Upper lobe of left lung (tissue), 6 donors: ENCODE results near the gene SLFN13. TPM values are rescaled to one million over a fixed set of nuclear protein-coding genes. Genes with fewer than 3 reads are reported as not detected.
"Not testable (repeated sequence)": the region's sequence is repeated elsewhere in the genome, so short reads cannot be mapped to it uniquely, and the experiment has no call there.

ENCODE experiments used
- ATAC-seq, 2 donors: fragments of 200-7000 bp; cut with Tn5 transposase; one replicate each; pipeline ENCODE4 v1.9.1; 2022; ENCODE audit warnings: mild to moderate bottlenecking in 2 of 2, moderate library complexity in 2 of 2; ENCODE audit not compliant: low FRiP score in 2 of 2
- DNase-seq, 2 donors: peaks; one replicate each; pipeline ENCODE4 v3.0.0-alpha.2; 2019 to 2020
- H3K27ac ChIP-seq, 4 donors: fragments of 200-600 bp; sonication (generic); one replicate each; pipeline ENCODE4 v1.5.1; 2016 to 2019
- H3K27me3 ChIP-seq, 4 donors: fragments of 200-600 bp; sonication (generic); one replicate each; pipeline ENCODE4 v1.5.1; 2017 to 2019
- H3K36me3 ChIP-seq, 4 donors: fragments of 200-600 bp; sonication (generic); one replicate each; pipeline ENCODE4 v1.5.1; 2016 to 2019
- H3K4me1 ChIP-seq, 4 donors: fragments of 200-600 bp; sonication (generic); one replicate each; pipeline ENCODE4 v1.5.1; 2018 to 2019
- H3K4me3 ChIP-seq, 4 donors: fragments of 200-600 bp; sonication (generic); one replicate each; pipeline ENCODE4 v1.5.1; 2017 to 2019; ENCODE audit warnings: mild to moderate bottlenecking in 2 of 4, moderate library complexity in 1 of 4
- H3K9me3 ChIP-seq, 4 donors: fragments of 200-600 bp; sonication (generic); one replicate each; pipeline ENCODE4 v1.5.1; 2018 to 2019
- EP300 ChIP-seq, 4 donors: sonication (generic); formaldehyde crosslinking; IDR thresholded peaks; one replicate each; pipeline ENCODE4 v1.5.1; 2017; ENCODE audit warnings: antibody characterized with exemption in 4 of 4, control low read depth in 2 of 4
- POLR2A ChIP-seq, 4 donors: fragments of 450-650 bp; IDR thresholded peaks; one replicate each; pipeline ENCODE4 v1.5.1; 2016 to 2017; ENCODE audit warnings: antibody characterized with exemption in 4 of 4, mild to moderate bottlenecking in 2 of 4
- POLR2AphosphoS5 ChIP-seq, 2 donors: sonication (generic); formaldehyde crosslinking; IDR thresholded peaks; one replicate each; pipeline ENCODE4 v1.5.1; 2017; ENCODE audit warnings: antibody characterized with exemption in 2 of 2
- WGBS, 2 donors: methylation state at CpG; one replicate each; pipeline ENCODE4 v1.1.5; 2017 to 2018; 5-methylcytosine and 5-hydroxymethylcytosine counted together
- total RNA-seq, 6 donors: library from RNA; depleted of rRNA in 4 of 6; stranded (reverse); fragments of >200 nt in 4 of 6; gene quantifications; one replicate each; pipeline versions ENCODE4 v1.1.0 to v1.2.1, GENCODE V29; 2016 to 2021
- TF ChIP-seq, protein P1 (sequence below), 6 experiments: fragments of 450-650 bp in 4 of 6; fragments of 200-600 bp in 2 of 6; sonication (generic) in 2 of 6; IDR thresholded peaks; one replicate each; pipeline ENCODE4 v1.5.1; 2016 to 2019; ENCODE audit warnings: antibody characterized with exemption in 6 of 6
- donor health status: DM: no; HTN: no; CAD: no; lungs with moderate emphysema.
- donor health status: DM: no; HTN: yes; CAD: no; lungs with severe emphysema.

SLFN13 gene
- total RNA-seq, 6 donors from 2014 or later = 9.1 to 46.8 (median 19.2) TPM

DNA sequence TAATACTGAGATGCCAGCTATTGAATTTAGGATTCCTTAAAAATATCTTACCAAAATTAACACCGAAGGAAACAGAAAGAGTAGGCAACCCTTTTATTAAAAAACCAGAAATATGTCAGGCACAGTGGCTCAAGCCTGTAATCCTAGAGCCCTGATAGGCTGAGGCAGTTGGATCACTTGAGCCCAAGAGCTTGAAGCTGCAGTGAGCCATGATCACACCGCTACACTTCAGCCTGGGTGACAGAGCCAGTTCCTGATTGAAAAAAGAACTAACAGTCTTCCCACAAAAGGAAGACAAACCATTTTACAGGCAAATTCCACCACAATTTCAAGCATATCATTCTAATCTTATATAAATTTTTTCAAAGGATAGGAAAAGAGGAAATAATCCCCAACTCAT is 31.9 kb downstream of the SLFN13 start:
- no peak for TF ChIP-seq EP300 (IDR thresholded peaks at IDR 0.05)
- TF ChIP-seq POLR2A (IDR thresholded peaks at IDR 0.05) = no peak
- no peak for TF ChIP-seq POLR2AphosphoS5 (IDR thresholded peaks at IDR 0.05)
- TF ChIP-seq, protein P1, sequence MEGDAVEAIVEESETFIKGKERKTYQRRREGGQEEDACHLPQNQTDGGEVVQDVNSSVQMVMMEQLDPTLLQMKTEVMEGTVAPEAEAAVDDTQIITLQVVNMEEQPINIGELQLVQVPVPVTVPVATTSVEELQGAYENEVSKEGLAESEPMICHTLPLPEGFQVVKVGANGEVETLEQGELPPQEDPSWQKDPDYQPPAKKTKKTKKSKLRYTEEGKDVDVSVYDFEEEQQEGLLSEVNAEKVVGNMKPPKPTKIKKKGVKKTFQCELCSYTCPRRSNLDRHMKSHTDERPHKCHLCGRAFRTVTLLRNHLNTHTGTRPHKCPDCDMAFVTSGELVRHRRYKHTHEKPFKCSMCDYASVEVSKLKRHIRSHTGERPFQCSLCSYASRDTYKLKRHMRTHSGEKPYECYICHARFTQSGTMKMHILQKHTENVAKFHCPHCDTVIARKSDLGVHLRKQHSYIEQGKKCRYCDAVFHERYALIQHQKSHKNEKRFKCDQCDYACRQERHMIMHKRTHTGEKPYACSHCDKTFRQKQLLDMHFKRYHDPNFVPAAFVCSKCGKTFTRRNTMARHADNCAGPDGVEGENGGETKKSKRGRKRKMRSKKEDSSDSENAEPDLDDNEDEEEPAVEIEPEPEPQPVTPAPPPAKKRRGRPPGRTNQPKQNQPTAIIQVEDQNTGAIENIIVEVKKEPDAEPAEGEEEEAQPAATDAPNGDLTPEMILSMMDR (IDR thresholded peaks at IDR 0.05) = no peak
- H3K4me1 ChIP-seq = no peaks in the 10 kb centered on the region
- DNase-seq (no peak), ATAC-seq (no peak)
- no peak overlapping the region for H3K4me3 ChIP-seq
- no peak overlapping the region for H3K27ac ChIP-seq
- 85 to 89% methylated on average over 2 of the region's 2 CpGs for WGBS, 2 donors
- no peaks in the 10 kb centered on the region for H3K27me3 ChIP-seq
- peaks cover 0 to 51% (median 5%) of the 10 kb centered on the region in 4 donors for H3K36me3 ChIP-seq
- peaks cover 0 to 4% (median 0%) of the 10 kb centered on the region in 4 donors for H3K9me3 ChIP-seq

- WGBS, 2 donors = 96% methylated on average over 2 of the region's 2 CpGs
These were observed 33.9 kb downstream of the SLFN13 start for GRCh38 chr17:35414707-35415106.

DNA sequence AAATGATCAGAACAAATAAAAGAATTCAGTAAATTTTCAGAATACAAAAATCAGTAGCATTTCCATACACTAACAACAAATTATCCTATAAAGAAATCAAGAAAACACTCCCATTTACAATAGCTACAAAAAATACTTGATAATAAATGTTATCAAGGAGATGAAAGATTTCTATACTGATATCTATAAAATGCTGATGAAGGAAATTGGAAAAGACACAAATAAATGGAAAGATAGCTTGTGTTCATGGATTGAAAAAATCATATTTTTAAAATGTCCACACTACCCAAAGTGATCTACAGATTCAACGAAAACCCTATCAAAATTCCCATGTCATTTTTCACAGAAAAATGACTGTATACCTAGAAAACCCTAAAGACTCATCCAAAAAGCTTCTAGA is 34.3 kb downstream of the SLFN13 start:
- Histone ChIP-seq H3K4me1 (no peaks in the 10 kb centered on the region), H3K9me3 (peaks cover 0 to 4% (median 0%) of the 10 kb centered on the region in 4 donors), H3K36me3 (peaks cover 4 to 60% (median 6%) of the 10 kb centered on the region in 4 donors), H3K27me3 (no peaks in the 10 kb centered on the region), H3K4me3 (no peak overlapping the region), H3K27ac (no peak overlapping the region)
- 90 to 100% methylated on average over 1 of the region's 1 CpG for WGBS, 2 donors
- ATAC-seq = no peak
- no peak for DNase-seq
- no peak for TF ChIP-seq POLR2A (IDR thresholded peaks at IDR 0.05)
- no peak for TF ChIP-seq EP300 (IDR thresholded peaks at IDR 0.05)
- no peak for TF ChIP-seq POLR2AphosphoS5 (IDR thresholded peaks at IDR 0.05)
- TF ChIP-seq, protein P1 (IDR thresholded peaks at IDR 0.05) = no peak

More at GRCh38 chr17:35414707-35415106, 33.9 kb downstream of the SLFN13 start:
- H3K36me3 ChIP-seq = peaks cover 3 to 55% (median 6%) of the 10 kb centered on the region in 4 donors
- not testable (repeated sequence) for ATAC-seq, H3K9me3 ChIP-seq, DNase-seq, H3K4me1 ChIP-seq, H3K4me3 ChIP-seq, H3K27ac ChIP-seq, H3K27me3 ChIP-seq

DNA sequence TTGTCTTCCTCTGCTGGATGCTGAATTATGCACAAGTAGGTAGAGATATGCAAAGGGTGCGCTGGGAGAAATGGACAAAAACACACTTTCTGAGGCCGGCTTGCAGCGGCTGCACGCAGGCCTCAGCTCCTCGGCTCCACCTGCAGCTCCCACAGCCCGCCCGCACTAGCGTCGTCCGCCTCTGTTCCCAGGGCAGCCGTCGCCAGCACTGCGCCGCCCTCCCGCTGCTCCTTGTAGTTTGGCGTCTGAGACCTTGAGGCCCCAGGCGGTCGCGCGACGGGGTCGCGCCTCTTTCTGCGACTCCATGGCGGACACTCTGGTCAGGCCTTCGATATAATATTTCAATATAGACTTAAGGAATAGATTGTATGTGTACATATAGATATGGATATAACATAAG is 41.0 kb downstream of the SLFN13 start:
- Histone ChIP-seq H3K27me3 (no peaks in the 10 kb centered on the region), H3K27ac (no peak overlapping the region), H3K4me1 (no peaks in the 10 kb centered on the region), H3K9me3 (no peaks in the 10 kb centered on the region), H3K36me3 (peaks cover 4 to 37% (median 4%) of the 10 kb centered on the region in 4 donors), H3K4me3 (no peak overlapping the region)
- WGBS, 2 donors = 92 to 97% methylated on average over 24 to 26 of the region's 26 CpGs
- peak in 1 of 2 donors; percentile 74 for DNase-seq
- TF ChIP-seq EP300 (IDR thresholded peaks at IDR 0.05) (no peak), POLR2AphosphoS5 (IDR thresholded peaks at IDR 0.05) (no peak), POLR2A (IDR thresholded peaks at IDR 0.05) (no peak)
- TF ChIP-seq, protein P1 (IDR thresholded peaks at IDR 0.05) = no peak
- ATAC-seq = no peak

GRCh38 chr17:35406568-35406967 is 42.0 kb downstream of the SLFN13 start:
- no peak for DNase-seq
- TF ChIP-seq POLR2A (IDR thresholded peaks at IDR 0.05) (no peak), POLR2AphosphoS5 (IDR thresholded peaks at IDR 0.05) (no peak), EP300 (IDR thresholded peaks at IDR 0.05) (no peak)
- TF ChIP-seq, protein P1 (IDR thresholded peaks at IDR 0.05) = no peak
- Histone ChIP-seq H3K27me3 (no peaks in the 10 kb centered on the region), H3K4me1 (no peaks in the 10 kb centered on the region), H3K27ac (no peak overlapping the region), H3K4me3 (no peak overlapping the region), H3K9me3 (no peaks in the 10 kb centered on the region), H3K36me3 (peaks cover 4 to 35% (median 4%) of the 10 kb centered on the region in 4 donors)
- ATAC-seq = no peak
- 84 to 87% methylated on average over 1 of the region's 1 CpG for WGBS, 2 donors
